CD4-positive, CD25-positive, alpha-beta regulatory T cell (primary cell): ENCODE results near the gene FLNB. TPM values are rescaled to one million over a fixed set of nuclear protein-coding genes. Genes with fewer than 3 reads are reported as not detected.

Source experiments
- ATAC-seq, 2 donors: fragments of 150-1000 bp; cut with Tn5 transposase; one replicate each; pipeline ENCODE4 v1.10.0; 2021; ENCODE audit warnings: low read depth in 2 of 2, moderate number of reproducible peaks in 2 of 2, moderate library complexity in 1 of 2
- DNase-seq, 3 donors: peaks; one replicate each; pipeline versions ENCODE4 v3.0.0 to v3.0.0-alpha.2; 2012 to 2022; ENCODE audit warnings: mixed read lengths in 1 of 3
- H3K27ac ChIP-seq: one replicate; pipeline ENCODE4 v1.7.0; 2013; ENCODE audit warnings: mild to moderate bottlenecking, low read length; ENCODE audit not compliant: insufficient read depth, poor library complexity, severe bottlenecking
- H3K27me3 ChIP-seq: one replicate; pipeline ENCODE4 v1.7.0; 2013; ENCODE audit warnings: low read length; ENCODE audit not compliant: control insufficient read depth, insufficient read depth
- H3K36me3 ChIP-seq: one replicate; pipeline ENCODE4 v1.7.0; 2013; ENCODE audit warnings: mild to moderate bottlenecking, low read length, moderate library complexity; ENCODE audit not compliant: control insufficient read depth, insufficient read depth
- H3K4me1 ChIP-seq: 2 replicates; pipeline ENCODE4 v1.7.0; 2013; ENCODE audit warnings: mild to moderate bottlenecking, low read length; ENCODE audit not compliant: insufficient read depth, control insufficient read depth, poor library complexity, severe bottlenecking
- H3K4me3 ChIP-seq: one replicate; pipeline ENCODE4 v1.7.0; 2013; ENCODE audit warnings: low read depth, mild to moderate bottlenecking, low read length, moderate library complexity
- H3K9me3 ChIP-seq, 2 experiments: 1 replicate in 1 of 2; 2 replicates in 1 of 2; pipeline ENCODE4 v1.7.0; 2013; ENCODE audit warnings: low read length in 2 of 2, mild to moderate bottlenecking in 1 of 2, moderate library complexity in 1 of 2; ENCODE audit not compliant: control insufficient read depth in 2 of 2
- H3K27ac Mint-ChIP-seq, 3 donors: one replicate each; pipeline ENCODE4 v1.8.0; 2020 to 2022; ENCODE audit warnings: mild to moderate bottlenecking in 3 of 3, mixed read lengths in 3 of 3, moderate library complexity in 2 of 3
- H3K27me3 Mint-ChIP-seq: one replicate; pipeline ENCODE4 v1.8.0; 2022; ENCODE audit warnings: mild to moderate bottlenecking, mixed read lengths
- H3K36me3 Mint-ChIP-seq: one replicate; pipeline ENCODE4 v1.8.0; 2020; ENCODE audit warnings: mixed read lengths
- H3K4me1 Mint-ChIP-seq, 4 donors: one replicate each; pipeline ENCODE4 v1.8.0; 2020 to 2022; ENCODE audit warnings: mixed read lengths in 4 of 4, mild to moderate bottlenecking in 1 of 4
- H3K4me3 Mint-ChIP-seq, 4 donors: one replicate each; pipeline ENCODE4 v1.8.0; 2020 to 2022; ENCODE audit warnings: mild to moderate bottlenecking in 4 of 4, mixed read lengths in 4 of 4, moderate library complexity in 3 of 4
- H3K9me3 Mint-ChIP-seq, 7 donors: one replicate each; pipeline ENCODE4 v1.8.0; 2020 to 2022; ENCODE audit warnings: mixed read lengths in 7 of 7, mild to moderate bottlenecking in 3 of 7, moderate library complexity in 2 of 7
- polyA plus RNA-seq, 4 donors: library from polyadenylated mRNA; unstranded; fragments of 300-500 nt; fragmentation: Illumina TruSeq; gene quantifications; one replicate each; pipeline ENCODE4 v1.2.3, GENCODE V29; 2021
- total RNA-seq: library from RNA; stranded (reverse); gene quantifications from one replicate; pipeline ENCODE4 v1.2.3, GENCODE V29; 2022

Gene FLNB
- total and polyA plus RNA-seq, 5 donors from 2014 or later = 8.9 to 40.8 (median 14.5) TPM

GRCh38 chr3:58036293-58037032 lies 28.2 kb downstream of the FLNB start:
- Mint-ChIP-seq H3K27me3 (no peaks in the 10 kb centered on the region), H3K4me3 (peak overlapping the region in 1 of 4 donors; percentile 9), H3K27ac (peak overlapping the region; percentile 9 to 95 (median 53)), H3K36me3 (peaks cover 5% of the 10 kb centered on the region), H3K4me1 (peaks cover 13 to 72% (median 54%) of the 10 kb centered on the region in 4 donors), H3K9me3 (peaks cover 0 to 1% (median 0%) of the 10 kb centered on the region in 7 donors)
- Histone ChIP-seq H3K4me3 (no peak overlapping the region), H3K27ac (no peak overlapping the region), H3K9me3 (no peaks in the 10 kb centered on the region), H3K27me3 (no peaks in the 10 kb centered on the region), H3K36me3 (no peaks in the 10 kb centered on the region), H3K4me1 (peaks cover 24% of the 10 kb centered on the region)
- no peak for DNase-seq
- no peak for ATAC-seq

- H3K36me3 Mint-ChIP-seq = peaks cover 5% of the 10 kb centered on the region
- H3K4me3 Mint-ChIP-seq = peak overlapping the region in 1 of 4 donors; percentile 71
- peaks cover 13 to 78% (median 57%) of the 10 kb centered on the region in 4 donors for H3K4me1 Mint-ChIP-seq
- no peaks in the 10 kb centered on the region for H3K9me3 ChIP-seq
- H3K4me3 ChIP-seq = no peak overlapping the region
- peaks cover 0 to 1% (median 0%) of the 10 kb centered on the region in 7 donors for H3K9me3 Mint-ChIP-seq
- H3K27ac ChIP-seq = no peak overlapping the region
- no peaks in the 10 kb centered on the region for H3K27me3 ChIP-seq
- no peaks in the 10 kb centered on the region for H3K27me3 Mint-ChIP-seq
- H3K4me1 ChIP-seq = peaks cover 24% of the 10 kb centered on the region
- DNase-seq (no peak), ATAC-seq (no peak)
- peak overlapping the region in 2 of 3 donors; percentile 70 to 93 for H3K27ac Mint-ChIP-seq
- no peaks in the 10 kb centered on the region for H3K36me3 ChIP-seq
Measured at GRCh38 chr3:58037141-58037910, 29.1 kb downstream of the FLNB start.

- ATAC-seq = no peak
- Mint-ChIP-seq H3K27ac (no peak overlapping the region), H3K36me3 (no peaks in the 10 kb centered on the region), H3K27me3 (no peaks in the 10 kb centered on the region), H3K9me3 (peaks cover 0 to 1% (median 0%) of the 10 kb centered on the region in 7 donors), H3K4me1 (peaks cover 13 to 81% (median 56%) of the 10 kb centered on the region in 4 donors), H3K4me3 (no peak overlapping the region)
- no peaks in the 10 kb centered on the region for H3K9me3 ChIP-seq
- no peak for DNase-seq
- H3K4me3 ChIP-seq = no peak overlapping the region
- no peaks in the 10 kb centered on the region for H3K36me3 ChIP-seq
- H3K27ac ChIP-seq = no peak overlapping the region
- peaks cover 24% of the 10 kb centered on the region for H3K4me1 ChIP-seq
- no peaks in the 10 kb centered on the region for H3K27me3 ChIP-seq
Measured at GRCh38 chr3:58038675-58039292, 30.6 kb downstream of the FLNB start.

- H3K36me3 Mint-ChIP-seq = no peaks in the 10 kb centered on the region
- H3K4me3 Mint-ChIP-seq = no peak overlapping the region
- Histone ChIP-seq H3K4me1 (peaks cover 23% of the 10 kb centered on the region), H3K36me3 (no peaks in the 10 kb centered on the region), H3K4me3 (no peak overlapping the region), H3K9me3 (no peaks in the 10 kb centered on the region), H3K27ac (no peak overlapping the region), H3K27me3 (no peaks in the 10 kb centered on the region)
- H3K9me3 Mint-ChIP-seq = peaks cover 0 to 1% (median 0%) of the 10 kb centered on the region in 7 donors
- peaks cover 13 to 79% (median 56%) of the 10 kb centered on the region in 4 donors for H3K4me1 Mint-ChIP-seq
- H3K27me3 Mint-ChIP-seq = no peaks in the 10 kb centered on the region
- DNase-seq (no peak), ATAC-seq (no peak)
- H3K27ac Mint-ChIP-seq = peak overlapping the region in 1 of 3 donors; percentile 23
Measured at GRCh38 chr3:58039601-58040000, 31.4 kb downstream of the FLNB start.

- peak overlapping the region in 1 of 3 donors; percentile 36 for H3K27ac Mint-ChIP-seq
- no peak for ATAC-seq
- peaks cover 5% of the 10 kb centered on the region for H3K36me3 Mint-ChIP-seq
- Histone ChIP-seq H3K27me3 (no peaks in the 10 kb centered on the region), H3K9me3 (no peaks in the 10 kb centered on the region), H3K27ac (no peak overlapping the region), H3K36me3 (no peaks in the 10 kb centered on the region), H3K4me1 (peaks cover 8% of the 10 kb centered on the region), H3K4me3 (no peak overlapping the region)
- no peak for DNase-seq
- no peaks in the 10 kb centered on the region for H3K27me3 Mint-ChIP-seq
- H3K9me3 Mint-ChIP-seq = peaks cover 0 to 1% (median 0%) of the 10 kb centered on the region in 7 donors
- no peak overlapping the region for H3K4me3 Mint-ChIP-seq
- peaks cover 6 to 69% (median 41%) of the 10 kb centered on the region in 4 donors for H3K4me1 Mint-ChIP-seq
Measured at GRCh38 chr3:58041182-58041825, 33.1 kb downstream of the FLNB start.

GRCh38 chr3:58041826-58042324 lies 33.7 kb downstream of the FLNB start:
- Histone ChIP-seq H3K27ac (no peak overlapping the region), H3K4me1 (peaks cover 8% of the 10 kb centered on the region), H3K36me3 (no peaks in the 10 kb centered on the region), H3K9me3 (no peaks in the 10 kb centered on the region), H3K4me3 (no peak overlapping the region), H3K27me3 (no peaks in the 10 kb centered on the region)
- Mint-ChIP-seq H3K36me3 (peaks cover 10% of the 10 kb centered on the region), H3K27me3 (no peaks in the 10 kb centered on the region), H3K9me3 (peaks cover 0 to 1% (median 0%) of the 10 kb centered on the region in 7 donors), H3K4me1 (peaks cover 11 to 66% (median 40%) of the 10 kb centered on the region in 4 donors), H3K4me3 (no peak overlapping the region), H3K27ac (peak overlapping the region in 1 of 3 donors; percentile 36)
- DNase-seq (no peak), ATAC-seq (no peak)
